ENCODE measurements around the gene KLHL29.

GRCh38 chr2:23388294-23388693 is 3.3 kb downstream of the KLHL29 start:
- TF ChIP-seq POLR2A (IDR thresholded peaks at IDR 0.05; ENCODE audit: low read depth, low read length) = no peak
- no peak for TF ChIP-seq TAF1 (IDR thresholded peaks at IDR 0.05; ENCODE audit: low read depth, low read length)
